ENCODE data around the gene CHI3L2. TPM values are rescaled to one million over a fixed set of nuclear protein-coding genes. Genes with fewer than 3 reads are reported as not detected.

CHI3L2 gene
- total RNA-seq, 2 donors from 2014 or later: 13.8 to 25.0 TPM

- Mint-ChIP-seq H3K36me3 (no peaks in the 10 kb centered on the region), H3K27ac (no peak overlapping the region), H3K9me3 (no peaks in the 10 kb centered on the region)
- ATAC-seq (no peak), DNase-seq (ENCODE audit: low spot score in 2 of 2) (no peak)
Measured at GRCh38 chr1:111289371-111289770, 61.9 kb downstream of the CHI3L2 start.

GRCh38 chr1:111290104-111290503 lies 62.6 kb downstream of the CHI3L2 start:
- DNase-seq (ENCODE audit: low spot score in 2 of 2) (no peak), ATAC-seq (no peak)
- no peaks in the 10 kb centered on the region for H3K9me3 Mint-ChIP-seq
- no peaks in the 10 kb centered on the region for H3K36me3 Mint-ChIP-seq
- H3K27ac Mint-ChIP-seq: no peak overlapping the region

GRCh38 chr1:111290630-111291029 lies 63.1 kb downstream of the CHI3L2 start, which contains the start of gene CHIA:
CHIA (plus strand) TSS chr1:111290851; CDS start chr1:111310468, 19,617 bp downstream.
- Mint-ChIP-seq H3K9me3 (no peaks in the 10 kb centered on the region), H3K27ac (no peak within 1 kb of the TSS)
- no peak for ATAC-seq

More at GRCh38 chr1:111290630-111291029, 63.1 kb downstream of the CHI3L2 start, which contains the start of gene CHIA:
- H3K36me3 Mint-ChIP-seq: no peaks in the 10 kb centered on the region
- no peak for DNase-seq (ENCODE audit: low spot score in 2 of 2)

Other genes with a start within 250 kb of the CHI3L2 start
- 10 to 100 TPM; 23.0 to 36.1 TPM for gene DRAM2, start 87.6 kb upstream of the CHI3L2 start, total RNA-seq
- gene CEPT1, start 87.5 kb upstream of the CHI3L2 start, total RNA-seq: 10 to 100 TPM; 22.9 to 41.6 TPM
- 100 to 1,000 TPM; 213 to 221 TPM for gene DENND2D, start 27.1 kb upstream of the CHI3L2 start, total RNA-seq
- under 1 TPM in 1 of 2 donors, not detected in 1; 0.25 TPM for gene CHIA, start 63.1 kb downstream of the CHI3L2 start, total RNA-seq
- gene OVGP1, start 200.0 kb downstream of the CHI3L2 start, total RNA-seq: 1 to 10 TPM; 2.7 to 6.9 TPM
- 10 to 100 TPM; 33.9 to 39.2 TPM for gene WDR77, start 221.5 kb downstream of the CHI3L2 start, total RNA-seq
- 100 to 1,000 TPM; 320 to 332 TPM for gene ATP5PB, start 221.8 kb downstream of the CHI3L2 start, total RNA-seq
- gene C1orf162, start 246.3 kb downstream of the CHI3L2 start, total RNA-seq: 1 to 10 TPM; 6.4 to 8.9 TPM